Measurements from ENCODE around the gene HOMEZ.
A peak's percentile ranks its signal among the peaks of the same experiment; 100 is the strongest.

Gene HOMEZ

DNA sequence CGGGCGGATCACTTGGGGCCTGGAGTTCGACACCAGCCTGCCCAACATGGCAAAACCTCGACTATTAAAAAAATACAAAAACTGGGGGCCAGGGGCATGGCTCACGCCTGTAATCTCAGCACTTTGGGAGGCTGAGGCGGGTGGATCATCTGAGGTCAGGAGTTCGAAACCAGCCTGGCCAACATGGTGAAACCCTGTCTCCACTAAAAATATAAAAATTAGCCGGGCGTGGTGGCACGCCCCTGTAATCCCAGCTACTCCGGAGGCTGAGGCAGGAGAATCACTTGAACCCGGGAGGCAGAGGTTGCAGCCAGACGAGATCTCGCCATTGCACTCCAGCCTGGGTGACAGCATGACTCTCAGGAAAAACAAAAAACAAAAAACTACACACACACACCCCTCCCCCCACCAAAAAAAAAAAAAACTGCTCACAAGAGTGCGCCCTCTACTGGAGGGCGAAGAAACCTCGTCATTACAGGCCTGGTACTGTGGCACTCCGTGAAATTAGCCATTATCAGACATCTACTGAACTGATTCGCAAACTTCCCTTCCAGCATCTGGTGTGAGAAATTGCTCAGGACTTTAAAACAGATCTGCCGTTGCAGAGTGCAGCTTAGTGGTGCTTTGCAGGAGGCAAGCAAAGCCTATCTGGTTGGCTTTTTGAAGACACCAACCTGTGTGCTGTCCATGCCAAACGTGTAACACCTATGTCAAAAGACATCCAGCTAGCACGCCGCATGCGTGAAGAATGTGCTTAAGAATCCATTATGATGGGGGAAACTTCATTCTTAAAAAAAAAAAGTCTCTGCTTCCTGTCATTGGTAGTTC, 9.0 kb upstream of the HOMEZ start:
- TF ChIP-seq TCF12 (IDR thresholded peaks at IDR 0.05; ENCODE audit: low read depth) (peak; percentile 21; the same call in 1 of the 2 replicates), NFIC (IDR thresholded peaks at IDR 0.05) (no peak), FOXM1 (IDR thresholded peaks at IDR 0.05; ENCODE audit: borderline replicate concordance, low read depth) (no peak), RAD21 (IDR thresholded peaks at IDR 0.05; ENCODE audit: low read depth) (peak; percentile 42), EP300 (IDR thresholded peaks at IDR 0.05; ENCODE audit: borderline replicate concordance) (no peak), EGR1 (IDR thresholded peaks at IDR 0.05) (no peak), ZBTB7A (IDR thresholded peaks at IDR 0.05; ENCODE audit: low read depth) (no peak)
- TF ChIP-seq, protein P1, sequence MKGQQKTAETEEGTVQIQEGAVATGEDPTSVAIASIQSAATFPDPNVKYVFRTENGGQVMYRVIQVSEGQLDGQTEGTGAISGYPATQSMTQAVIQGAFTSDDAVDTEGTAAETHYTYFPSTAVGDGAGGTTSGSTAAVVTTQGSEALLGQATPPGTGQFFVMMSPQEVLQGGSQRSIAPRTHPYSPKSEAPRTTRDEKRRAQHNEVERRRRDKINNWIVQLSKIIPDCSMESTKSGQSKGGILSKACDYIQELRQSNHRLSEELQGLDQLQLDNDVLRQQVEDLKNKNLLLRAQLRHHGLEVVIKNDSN (IDR thresholded peaks at IDR 0.05), result no peak
- TF ChIP-seq, protein P2, sequence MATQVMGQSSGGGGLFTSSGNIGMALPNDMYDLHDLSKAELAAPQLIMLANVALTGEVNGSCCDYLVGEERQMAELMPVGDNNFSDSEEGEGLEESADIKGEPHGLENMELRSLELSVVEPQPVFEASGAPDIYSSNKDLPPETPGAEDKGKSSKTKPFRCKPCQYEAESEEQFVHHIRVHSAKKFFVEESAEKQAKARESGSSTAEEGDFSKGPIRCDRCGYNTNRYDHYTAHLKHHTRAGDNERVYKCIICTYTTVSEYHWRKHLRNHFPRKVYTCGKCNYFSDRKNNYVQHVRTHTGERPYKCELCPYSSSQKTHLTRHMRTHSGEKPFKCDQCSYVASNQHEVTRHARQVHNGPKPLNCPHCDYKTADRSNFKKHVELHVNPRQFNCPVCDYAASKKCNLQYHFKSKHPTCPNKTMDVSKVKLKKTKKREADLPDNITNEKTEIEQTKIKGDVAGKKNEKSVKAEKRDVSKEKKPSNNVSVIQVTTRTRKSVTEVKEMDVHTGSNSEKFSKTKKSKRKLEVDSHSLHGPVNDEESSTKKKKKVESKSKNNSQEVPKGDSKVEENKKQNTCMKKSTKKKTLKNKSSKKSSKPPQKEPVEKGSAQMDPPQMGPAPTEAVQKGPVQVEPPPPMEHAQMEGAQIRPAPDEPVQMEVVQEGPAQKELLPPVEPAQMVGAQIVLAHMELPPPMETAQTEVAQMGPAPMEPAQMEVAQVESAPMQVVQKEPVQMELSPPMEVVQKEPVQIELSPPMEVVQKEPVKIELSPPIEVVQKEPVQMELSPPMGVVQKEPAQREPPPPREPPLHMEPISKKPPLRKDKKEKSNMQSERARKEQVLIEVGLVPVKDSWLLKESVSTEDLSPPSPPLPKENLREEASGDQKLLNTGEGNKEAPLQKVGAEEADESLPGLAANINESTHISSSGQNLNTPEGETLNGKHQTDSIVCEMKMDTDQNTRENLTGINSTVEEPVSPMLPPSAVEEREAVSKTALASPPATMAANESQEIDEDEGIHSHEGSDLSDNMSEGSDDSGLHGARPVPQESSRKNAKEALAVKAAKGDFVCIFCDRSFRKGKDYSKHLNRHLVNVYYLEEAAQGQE (IDR thresholded peaks at IDR 0.05; ENCODE audit: low read depth), result no peak
- TF ChIP-seq, protein P3, sequence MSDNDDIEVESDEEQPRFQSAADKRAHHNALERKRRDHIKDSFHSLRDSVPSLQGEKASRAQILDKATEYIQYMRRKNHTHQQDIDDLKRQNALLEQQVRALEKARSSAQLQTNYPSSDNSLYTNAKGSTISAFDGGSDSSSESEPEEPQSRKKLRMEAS (IDR thresholded peaks at IDR 0.05), result no peak

DNA sequence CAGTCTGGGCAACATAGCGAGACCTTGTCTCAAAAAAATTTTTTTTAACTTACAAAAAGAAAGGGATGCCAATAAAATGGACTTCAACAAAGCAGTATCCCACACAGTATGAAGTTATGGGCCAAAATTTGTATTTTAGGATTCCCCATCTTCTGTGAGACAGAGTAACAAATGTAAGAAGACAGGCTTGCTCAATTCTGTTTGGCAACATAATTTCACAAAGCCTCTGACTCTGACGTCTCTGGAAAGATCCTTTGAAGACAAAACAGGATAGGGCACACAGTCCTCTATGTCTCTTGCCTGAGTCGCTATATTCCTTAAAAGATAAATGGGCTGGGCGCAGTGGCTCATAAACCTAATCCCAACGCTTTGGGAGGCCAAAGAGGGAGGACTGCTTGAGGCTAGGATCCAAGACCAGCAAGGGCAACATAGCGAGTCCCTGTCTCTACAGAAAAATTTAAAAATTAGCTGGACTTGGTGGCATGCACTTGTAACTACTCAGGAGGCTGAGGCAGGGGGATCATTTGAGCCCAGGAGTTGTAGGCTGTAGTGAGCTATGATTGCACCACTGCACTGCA, 1.1 kb upstream of the HOMEZ start:
- no peak for TF ChIP-seq TAF1 (IDR thresholded peaks at IDR 0.05; ENCODE audit: low read depth)
- TF ChIP-seq, protein P1 (IDR thresholded peaks at IDR 0.05), result no peak
- TF ChIP-seq TCF12 (IDR thresholded peaks at IDR 0.05; ENCODE audit: low read depth), result no peak
- no peak for TF ChIP-seq TEAD4 (IDR thresholded peaks at IDR 0.05)
- TF ChIP-seq, protein P3 (IDR thresholded peaks at IDR 0.05), result no peak
- no peak for TF ChIP-seq CREB1 (IDR thresholded peaks at IDR 0.05; ENCODE audit: low read depth)
- TF ChIP-seq, protein P2 (IDR thresholded peaks at IDR 0.05; ENCODE audit: low read depth), result no peak
- no peak for TF ChIP-seq FOXM1 (IDR thresholded peaks at IDR 0.05; ENCODE audit: borderline replicate concordance, low read depth)
- TF ChIP-seq CEBPB (IDR thresholded peaks at IDR 0.05), result no peak
- TF ChIP-seq EP300 (IDR thresholded peaks at IDR 0.05; ENCODE audit: borderline replicate concordance), result no peak
- no peak for TF ChIP-seq YY1 (IDR thresholded peaks at IDR 0.05; ENCODE audit: low read depth)
- TF ChIP-seq ZBTB7A (IDR thresholded peaks at IDR 0.05; ENCODE audit: low read depth), result no peak
- TF ChIP-seq NFIC (IDR thresholded peaks at IDR 0.05), result no peak
- no peak for TF ChIP-seq EGR1 (IDR thresholded peaks at IDR 0.05)
- no peak for TF ChIP-seq RAD21 (IDR thresholded peaks at IDR 0.05; ENCODE audit: low read depth)

DNA sequence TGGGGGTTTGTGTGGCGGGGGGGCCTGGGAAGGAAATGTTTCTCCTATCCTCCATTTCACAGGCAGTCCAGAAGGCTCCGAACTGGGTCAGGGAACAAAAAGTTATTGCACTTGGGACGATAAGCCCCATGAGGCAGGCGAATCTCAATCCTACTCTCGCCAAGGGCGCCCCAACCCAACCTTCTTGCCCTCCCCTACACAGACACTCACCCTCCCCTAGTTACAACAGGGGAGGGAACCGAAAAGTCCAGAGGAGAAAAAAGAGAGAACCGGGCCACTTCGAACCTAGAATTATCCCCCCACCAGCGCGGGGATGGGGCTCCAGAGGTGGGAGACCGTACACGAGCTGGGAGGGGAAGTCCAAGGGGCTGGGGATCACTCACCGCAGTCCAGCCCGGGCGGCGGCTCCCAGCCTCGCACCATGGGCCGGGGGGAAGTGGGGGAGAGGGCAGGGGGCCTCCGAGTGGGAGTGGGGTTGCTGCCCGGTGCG, 357 bp downstream of the HOMEZ start:
- no peak for TF ChIP-seq NFIC (IDR thresholded peaks at IDR 0.05)
- peak; percentile 75 for TF ChIP-seq ZBTB7A (IDR thresholded peaks at IDR 0.05; ENCODE audit: low read depth)
- TF ChIP-seq, protein P2 (IDR thresholded peaks at IDR 0.05; ENCODE audit: low read depth), result no peak
- no peak for TF ChIP-seq YY1 (IDR thresholded peaks at IDR 0.05; ENCODE audit: low read depth)
